AG04450 (cell line): Measurements from ENCODE around the gene RANBP3. TPM values are rescaled to one million over a fixed set of nuclear protein-coding genes. Genes with fewer than 3 reads are reported as not detected.

Experiments used
- CTCF ChIA-PET: fragments of 300-600, 350-600 bp; formaldehyde crosslinking; extraction: SDS; loops from one replicate; lab custom pipeline; 2022; ENCODE audit warnings: antibody characterized with exemption, inconsistent platforms; lab: Charles Lee
- POLR2A ChIA-PET: fragments of 350-600 bp; formaldehyde crosslinking; extraction: SDS; loops from one replicate; lab custom pipeline; 2021; ENCODE audit warnings: antibody characterized with exemption, inconsistent platforms; lab: Yijun Ruan, JAX
- DNase-seq: peaks from one replicate; pipeline ENCODE4 v3.0.0-alpha.2; 2011; ENCODE audit warnings: low read depth, low spot score
- H3K27ac ChIP-seq: one replicate; pipeline ENCODE4 v1.5.1; 2012; ENCODE audit warnings: low read depth, low read length, control low read depth
- H3K27me3 ChIP-seq: one replicate; pipeline ENCODE4 v1.6.0; 2012; ENCODE audit warnings: low read length; ENCODE audit not compliant: control insufficient read depth, insufficient read depth
- H3K4me3 ChIP-seq: 2 replicates; pipeline ENCODE4 v1.5.1; 2011; ENCODE audit warnings: mild to moderate bottlenecking, low read depth, low read length, control low read depth
- H3K9me3 ChIP-seq: 2 replicates; pipeline ENCODE4 v1.5.1; 2012; ENCODE audit warnings: low read length; ENCODE audit not compliant: control insufficient read depth, insufficient read depth
- polyA plus RNA-seq: library from polyadenylated mRNA; depleted of rRNA; stranded (reverse); fragments of >200 nt; gene quantifications from 2 replicates; pipeline ENCODE4 v1.2.3, GENCODE V29; 2011
- TF ChIP-seq, protein P1 (sequence below): IDR thresholded peaks from 2 replicates; pipeline ENCODE4 v1.5.1; 2011; ENCODE audit warnings: low read depth, low read length, control low read depth, inconsistent platforms

Gene RANBP3
- polyA plus RNA-seq, 1 experiment: 62.6 TPM

- POLR2A ChIA-PET: interaction anchor here (1.0 to 3.5 kb wide), 2 partner anchors 17 to 48 kb away, joined by 3 to 10 read pairs; no protein-coding TSS in a partner anchor
- CTCF ChIA-PET: interaction anchor here (0.6 to 12.8 kb wide), 3 partner anchors 15 to 179 kb away, joined by 3 to 72 read pairs (median 12); partner anchors contain the start of gene NRTN
- TF ChIP-seq, protein P1, sequence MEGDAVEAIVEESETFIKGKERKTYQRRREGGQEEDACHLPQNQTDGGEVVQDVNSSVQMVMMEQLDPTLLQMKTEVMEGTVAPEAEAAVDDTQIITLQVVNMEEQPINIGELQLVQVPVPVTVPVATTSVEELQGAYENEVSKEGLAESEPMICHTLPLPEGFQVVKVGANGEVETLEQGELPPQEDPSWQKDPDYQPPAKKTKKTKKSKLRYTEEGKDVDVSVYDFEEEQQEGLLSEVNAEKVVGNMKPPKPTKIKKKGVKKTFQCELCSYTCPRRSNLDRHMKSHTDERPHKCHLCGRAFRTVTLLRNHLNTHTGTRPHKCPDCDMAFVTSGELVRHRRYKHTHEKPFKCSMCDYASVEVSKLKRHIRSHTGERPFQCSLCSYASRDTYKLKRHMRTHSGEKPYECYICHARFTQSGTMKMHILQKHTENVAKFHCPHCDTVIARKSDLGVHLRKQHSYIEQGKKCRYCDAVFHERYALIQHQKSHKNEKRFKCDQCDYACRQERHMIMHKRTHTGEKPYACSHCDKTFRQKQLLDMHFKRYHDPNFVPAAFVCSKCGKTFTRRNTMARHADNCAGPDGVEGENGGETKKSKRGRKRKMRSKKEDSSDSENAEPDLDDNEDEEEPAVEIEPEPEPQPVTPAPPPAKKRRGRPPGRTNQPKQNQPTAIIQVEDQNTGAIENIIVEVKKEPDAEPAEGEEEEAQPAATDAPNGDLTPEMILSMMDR: no peak
- Histone ChIP-seq H3K27me3 (no peaks in the 10 kb centered on the region), H3K9me3 (no peaks in the 10 kb centered on the region), H3K27ac (peak overlapping the region; percentile 70), H3K4me3 (no peak overlapping the region)
- no peak for DNase-seq
Measured at GRCh38 chr19:5952193-5953029, 25.5 kb downstream of the RANBP3 start.

- Histone ChIP-seq H3K9me3 (no peaks in the 10 kb centered on the region), H3K4me3 (no peak overlapping the region), H3K27me3 (no peaks in the 10 kb centered on the region), H3K27ac (no peak overlapping the region)
- no peak for DNase-seq
- TF ChIP-seq, protein P1: no peak
- POLR2A ChIA-PET: interaction anchor here (3.5 kb wide), 1 partner anchor 16 kb away, joined by 10 read pairs; no protein-coding TSS in a partner anchor
- CTCF ChIA-PET: interaction anchor here (0.7 to 12.8 kb wide), 5 partner anchors 16 to 545 kb away, joined by 3 to 72 read pairs (median 4); partner anchors contain the start of gene NRTN
Measured at GRCh38 chr19:5951338-5951861, 26.5 kb downstream of the RANBP3 start.

- ChIA-PET POLR2A (no interaction called here), CTCF (interaction anchor here (0.7 to 12.8 kb wide), 5 partner anchors 16 to 544 kb away, joined by 3 to 72 read pairs (median 4); partner anchors contain the start of gene NRTN)
- Histone ChIP-seq H3K4me3 (no peak overlapping the region), H3K9me3 (no peaks in the 10 kb centered on the region), H3K27me3 (no peaks in the 10 kb centered on the region), H3K27ac (no peak overlapping the region)
- TF ChIP-seq, protein P1: no peak
- no peak for DNase-seq
Measured at GRCh38 chr19:5950741-5951140, 27.2 kb downstream of the RANBP3 start.

DNA sequence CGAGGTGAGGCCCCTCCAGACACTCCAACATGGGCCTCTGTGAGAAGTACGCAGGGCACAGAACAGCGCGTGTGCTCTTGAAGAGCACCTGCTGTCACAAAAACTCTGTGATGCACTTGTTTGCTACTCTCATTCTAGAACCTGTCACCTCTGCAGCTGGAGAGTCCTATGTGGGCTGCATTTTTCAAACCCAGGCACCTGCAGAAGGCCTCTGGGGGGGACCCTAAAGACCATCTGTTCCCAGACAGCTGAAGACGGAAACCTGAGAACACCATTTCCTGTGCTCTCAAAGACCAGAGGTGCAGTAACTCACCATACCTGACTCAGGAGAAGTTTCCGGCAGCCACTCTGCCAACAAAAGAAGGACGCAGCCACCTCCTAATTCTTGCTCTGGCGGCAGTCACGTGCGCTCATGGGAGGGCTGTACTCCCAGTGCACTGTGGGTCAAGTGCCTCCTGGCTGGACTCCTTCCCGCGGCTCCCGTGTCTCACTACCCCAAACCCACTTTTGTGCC, 28.1 kb downstream of the RANBP3 start:
- H3K9me3 ChIP-seq: no peaks in the 10 kb centered on the region
- H3K27ac ChIP-seq: peak overlapping the region; percentile 11
- TF ChIP-seq, protein P1: no peak
- no peak overlapping the region for H3K4me3 ChIP-seq
- CTCF ChIA-PET: interaction anchor here (3.8 to 12.8 kb wide), 2 partner anchors 17 to 146 kb away, joined by 12 to 72 read pairs; no protein-coding TSS in a partner anchor
- POLR2A ChIA-PET: no interaction called here
- DNase-seq: no peak
- H3K27me3 ChIP-seq: no peaks in the 10 kb centered on the region
